Gastroesophageal sphincter (tissue), 3 donors: ENCODE measurements around the gene PRX.

Experiments used
- CTCF ChIP-seq, 4 experiments: fragments of 200-600 bp in 2 of 4; fragments of 450-650 bp in 2 of 4; sonication (generic) in 1 of 4; IDR thresholded peaks; one replicate each; pipeline ENCODE4 v1.5.1; 2017 to 2019; ENCODE audit warnings: antibody characterized with exemption in 4 of 4, mild to moderate bottlenecking in 2 of 4, moderate library complexity in 2 of 4
- POLR2A ChIP-seq, 2 donors: fragments of 450-650 bp; IDR thresholded peaks; one replicate each; pipeline ENCODE4 v1.6.1; 2017; ENCODE audit warnings: antibody characterized with exemption in 2 of 2, mild to moderate bottlenecking in 2 of 2, moderate library complexity in 1 of 2
- POLR2AphosphoS5 ChIP-seq: sonication (generic); formaldehyde crosslinking; IDR thresholded peaks from one replicate; pipeline ENCODE4 v1.6.1; 2017; ENCODE audit warnings: antibody characterized with exemption

- no peak for TF ChIP-seq POLR2A (IDR thresholded peaks at IDR 0.05)
- no peak for TF ChIP-seq POLR2AphosphoS5
- no peak for TF ChIP-seq CTCF (IDR thresholded peaks at IDR 0.05)
Observed at GRCh38 chr19:40413291-40413845, at the start of gene PRX.
